H9 (cell line): Measurements from ENCODE around the gene CPSF6. TPM values are rescaled to one million over a fixed set of nuclear protein-coding genes. Genes with fewer than 3 reads are reported as not detected.

Source experiments
- DNase-seq: peaks from one replicate; pipeline ENCODE4 v3.0.0-alpha.2; 2017
- H2AFZ ChIP-seq: one replicate; pipeline ENCODE4 v1.6.1; 2013; ENCODE audit warnings: mild to moderate bottlenecking, low read length, control low read depth, moderate library complexity
- H2AK5ac ChIP-seq: 2 replicates; pipeline ENCODE4 v1.6.1; 2013; ENCODE audit warnings: low read length, control low read depth, mixed read lengths; ENCODE audit not compliant: insufficient read length
- H2BK120ac ChIP-seq: one replicate; pipeline ENCODE4 v1.6.1; 2013; ENCODE audit warnings: low read depth, mild to moderate bottlenecking, low read length, control low read depth, inconsistent platforms; ENCODE audit not compliant: poor library complexity, severe bottlenecking
- H2BK12ac ChIP-seq: 2 replicates; pipeline ENCODE4 v1.6.1; 2013; ENCODE audit warnings: low read length, control low read depth, mixed read lengths, low read depth; ENCODE audit not compliant: insufficient read length
- H2BK15ac ChIP-seq: 2 replicates; pipeline ENCODE4 v1.6.1; 2013; ENCODE audit warnings: low read depth, low read length, control low read depth
- H2BK20ac ChIP-seq: one replicate; pipeline ENCODE4 v1.6.1; 2013; ENCODE audit warnings: low read depth, mild to moderate bottlenecking, low read length, control low read depth, inconsistent platforms; ENCODE audit not compliant: poor library complexity, severe bottlenecking
- H2BK5ac ChIP-seq: 2 replicates; pipeline ENCODE4 v1.6.1; 2013; ENCODE audit warnings: low read length, control low read depth, mixed read lengths; ENCODE audit not compliant: insufficient read length
- H3K14ac ChIP-seq: 2 replicates; pipeline ENCODE4 v1.6.1; 2013; ENCODE audit warnings: low read length, control low read depth; ENCODE audit not compliant: insufficient read depth
- H3K18ac ChIP-seq: 2 replicates; pipeline ENCODE4 v1.6.1; 2013; ENCODE audit warnings: low read depth, mild to moderate bottlenecking, mixed read lengths, low read length, control low read depth; ENCODE audit not compliant: insufficient read length
- H3K23ac ChIP-seq: 2 replicates; pipeline ENCODE4 v1.6.1; 2013; ENCODE audit warnings: low read length, control low read depth, mixed read lengths, low read depth; ENCODE audit not compliant: insufficient read length
- H3K23me2 ChIP-seq: 2 replicates; pipeline ENCODE4 v1.6.1; 2013; ENCODE audit warnings: low read depth, mild to moderate bottlenecking, mixed read lengths, low read length, control low read depth; ENCODE audit not compliant: insufficient read length, poor library complexity, severe bottlenecking
- H3K27ac ChIP-seq: 2 replicates; pipeline ENCODE4 v1.5.1; 2013; ENCODE audit warnings: low read length, control low read depth, mixed read lengths, low read depth; ENCODE audit not compliant: insufficient read length
- H3K27me3 ChIP-seq: 2 replicates; pipeline ENCODE4 v1.6.1; 2013; ENCODE audit warnings: low read length, control low read depth, inconsistent platforms; ENCODE audit not compliant: insufficient read depth
- H3K4ac ChIP-seq: 2 replicates; pipeline ENCODE4 v1.6.1; 2013; ENCODE audit warnings: low read depth, mild to moderate bottlenecking, control low read depth, inconsistent platforms, low read length, moderate library complexity
- H3K4me1 ChIP-seq: 2 replicates; pipeline ENCODE4 v1.6.1; 2013; ENCODE audit warnings: low read length, control low read depth, inconsistent platforms; ENCODE audit not compliant: insufficient read depth
- H3K4me2 ChIP-seq: 2 replicates; pipeline ENCODE4 v1.6.1; 2013; ENCODE audit warnings: low read length, control low read depth, mixed read lengths; ENCODE audit not compliant: insufficient read length, insufficient read depth
- H3K56ac ChIP-seq: 2 replicates; pipeline ENCODE4 v1.6.1; 2013; ENCODE audit warnings: low read depth, mild to moderate bottlenecking, mixed read lengths, low read length, control low read depth; ENCODE audit not compliant: insufficient read length
- H3K79me1 ChIP-seq: 2 replicates; pipeline ENCODE4 v1.6.1; 2013; ENCODE audit warnings: low read depth, mild to moderate bottlenecking, moderate library complexity, low read length, control low read depth, inconsistent platforms; ENCODE audit not compliant: insufficient read depth, poor library complexity, severe bottlenecking
- H3K79me2 ChIP-seq: 2 replicates; pipeline ENCODE4 v1.6.1; 2013; ENCODE audit warnings: low read length, control low read depth, inconsistent platforms; ENCODE audit not compliant: insufficient read depth
- H3K9ac ChIP-seq: 2 replicates; pipeline ENCODE4 v1.6.1; 2013; ENCODE audit warnings: low read length, control low read depth, mixed read lengths; ENCODE audit not compliant: insufficient read length; ENCODE audit errors: extremely low read depth
- H3K9me3 ChIP-seq: one replicate; pipeline ENCODE4 v1.6.1; 2013; ENCODE audit warnings: low read depth, low read length, inconsistent platforms; ENCODE audit not compliant: control insufficient read depth
- H3T11ph ChIP-seq: one replicate; pipeline ENCODE4 v1.6.1; 2013; ENCODE audit warnings: mild to moderate bottlenecking, low read length, control low read depth, inconsistent platforms
- H4K20me1 ChIP-seq: one replicate; pipeline ENCODE4 v1.6.1; 2013; ENCODE audit not compliant: control insufficient read depth, insufficient read length, insufficient read depth
- H4K5ac ChIP-seq: 2 replicates; pipeline ENCODE4 v1.6.1; 2013; ENCODE audit warnings: low read depth, mild to moderate bottlenecking, mixed read lengths, low read length, control low read depth; ENCODE audit not compliant: insufficient read length
- H4K8ac ChIP-seq: replicated peaks from 2 replicates; pipeline ENCODE4 v1.6.1; 2013; ENCODE audit warnings: low read length, control low read depth, mixed read lengths, low read depth; ENCODE audit not compliant: insufficient read length
- H4K91ac ChIP-seq: 2 replicates; pipeline ENCODE4 v1.6.1; 2013; ENCODE audit warnings: low read depth, mild to moderate bottlenecking, moderate library complexity, mixed read lengths, low read length, control low read depth; ENCODE audit not compliant: insufficient read length
- H3K27ac Mint-ChIP-seq, 3 experiments: 2 replicates in 2 of 3; 3 replicates in 1 of 3; pipeline ENCODE4 v1.8.0; 2020 to 2021; ENCODE audit warnings: mixed read lengths in 3 of 3, mild to moderate bottlenecking in 1 of 3, moderate library complexity in 1 of 3
- H3K27me3 Mint-ChIP-seq: 2 replicates; pipeline ENCODE4 v1.8.0; 2021; ENCODE audit warnings: low read depth, mild to moderate bottlenecking, moderate library complexity, mixed read lengths
- H3K36me3 Mint-ChIP-seq, 3 experiments: 2 replicates in 2 of 3; 3 replicates in 1 of 3; pipeline ENCODE4 v1.8.0; 2020 to 2021; ENCODE audit warnings: low read depth in 3 of 3, mixed read lengths in 3 of 3; ENCODE audit not compliant: insufficient read depth in 1 of 3
- H3K4me1 Mint-ChIP-seq, 2 experiments: 2 replicates each; pipeline ENCODE4 v1.8.0; 2020; ENCODE audit warnings: mixed read lengths in 2 of 2
- H3K4me3 Mint-ChIP-seq, 2 experiments: 2 replicates in 1 of 2; 3 replicates in 1 of 2; pipeline ENCODE4 v1.8.0; 2020 to 2021; ENCODE audit warnings: mild to moderate bottlenecking in 2 of 2, mixed read lengths in 2 of 2, moderate library complexity in 1 of 2
- H3K9me3 Mint-ChIP-seq, 2 experiments: 2 replicates in 1 of 2; 3 replicates in 1 of 2; pipeline ENCODE4 v1.8.0; 2020; ENCODE audit warnings: mild to moderate bottlenecking in 2 of 2, mixed read lengths in 2 of 2, moderate library complexity in 1 of 2
- WGBS: extraction: QIAGEN DNeasy Blood & Tissue Kit; methylation state at CpG from one replicate; pipeline ENCODE4 v1.1.7; 2013; ENCODE audit warnings: missing lambda C conversion rate, low lambda C conversion rate, mixed read lengths; ENCODE audit not compliant: insufficient read length; ENCODE audit errors: extremely low coverage; 5-methylcytosine and 5-hydroxymethylcytosine counted together
- total RNA-seq: library from RNA; stranded (reverse); gene quantifications from 2 replicates; pipeline ENCODE4 v1.2.1, GENCODE V29; 2021
- TF ChIP-seq, protein P1 (sequence below): fragments of 200-600 bp; sonication (generic); conservative IDR thresholded peaks from 3 replicates; pipeline ENCODE4 v1.8.0; 2021; ENCODE audit warnings: antibody characterized with exemption, mild to moderate bottlenecking

The CPSF6 gene
- total RNA-seq, 1 experiment from 2014 or later, result 183 TPM

DNA sequence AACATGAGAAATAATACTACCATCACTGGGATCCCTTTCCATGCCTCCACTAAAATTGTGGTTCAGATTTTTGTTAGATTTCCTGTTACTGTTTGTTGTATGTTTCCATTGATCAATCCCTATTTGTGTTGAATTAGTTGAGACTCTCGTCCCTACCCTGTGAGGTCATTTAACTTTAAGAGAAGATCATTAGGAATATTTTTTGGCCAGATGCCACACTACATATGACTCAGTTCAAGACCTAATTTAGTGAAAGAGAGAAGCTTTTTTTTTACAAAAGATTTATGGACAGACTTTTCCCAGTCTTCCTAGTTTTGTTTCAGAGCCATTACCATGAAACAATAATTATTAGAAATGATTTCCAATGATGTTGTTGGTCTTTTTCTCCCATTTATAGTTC, 35.5 kb downstream of the CPSF6 start:
- TF ChIP-seq, protein P1, sequence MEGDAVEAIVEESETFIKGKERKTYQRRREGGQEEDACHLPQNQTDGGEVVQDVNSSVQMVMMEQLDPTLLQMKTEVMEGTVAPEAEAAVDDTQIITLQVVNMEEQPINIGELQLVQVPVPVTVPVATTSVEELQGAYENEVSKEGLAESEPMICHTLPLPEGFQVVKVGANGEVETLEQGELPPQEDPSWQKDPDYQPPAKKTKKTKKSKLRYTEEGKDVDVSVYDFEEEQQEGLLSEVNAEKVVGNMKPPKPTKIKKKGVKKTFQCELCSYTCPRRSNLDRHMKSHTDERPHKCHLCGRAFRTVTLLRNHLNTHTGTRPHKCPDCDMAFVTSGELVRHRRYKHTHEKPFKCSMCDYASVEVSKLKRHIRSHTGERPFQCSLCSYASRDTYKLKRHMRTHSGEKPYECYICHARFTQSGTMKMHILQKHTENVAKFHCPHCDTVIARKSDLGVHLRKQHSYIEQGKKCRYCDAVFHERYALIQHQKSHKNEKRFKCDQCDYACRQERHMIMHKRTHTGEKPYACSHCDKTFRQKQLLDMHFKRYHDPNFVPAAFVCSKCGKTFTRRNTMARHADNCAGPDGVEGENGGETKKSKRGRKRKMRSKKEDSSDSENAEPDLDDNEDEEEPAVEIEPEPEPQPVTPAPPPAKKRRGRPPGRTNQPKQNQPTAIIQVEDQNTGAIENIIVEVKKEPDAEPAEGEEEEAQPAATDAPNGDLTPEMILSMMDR, result no peak
- Histone ChIP-seq H2BK120ac (no peak overlapping the region), H2BK15ac (no peak overlapping the region), H3K14ac (no peak overlapping the region), H3K79me2 (no peaks in the 10 kb centered on the region), H4K20me1 (peaks cover 2% of the 10 kb centered on the region), H3K79me1 (no peaks in the 10 kb centered on the region), H3K9ac (no peak overlapping the region), H4K91ac (no peak overlapping the region), H3K23me2 (no peaks in the 10 kb centered on the region), H3K4me2 (no peak overlapping the region), H3K18ac (no peak overlapping the region), H2BK5ac (no peak overlapping the region), H3K4ac (no peak overlapping the region), H3K27me3 (no peaks in the 10 kb centered on the region), H4K5ac (no peak overlapping the region), H2AFZ (no peak overlapping the region), H2BK20ac (no peak overlapping the region), H3K23ac (no peak overlapping the region), H3K27ac (no peak overlapping the region), H3T11ph (no peak overlapping the region), H4K8ac (no peak overlapping the region), H3K9me3 (no peaks in the 10 kb centered on the region), H3K56ac (no peak overlapping the region), H2AK5ac (no peak overlapping the region), H2BK12ac (no peak overlapping the region), H3K4me1 (no peaks in the 10 kb centered on the region)
- Mint-ChIP-seq H3K4me1 (peaks cover 0 to 3% of the 10 kb centered on the region in 2 experiments; a peak in 1 of 4 replicates), H3K4me3 (no peak overlapping the region), H3K27ac (peak overlapping the region in 1 of 3 experiments; percentile 19; a peak in 1 of 7 replicates), H3K9me3 (no peaks in the 10 kb centered on the region), H3K27me3 (no peaks in the 10 kb centered on the region), H3K36me3 (peaks cover 0 to 27% (median 18%) of the 10 kb centered on the region in 3 experiments; a peak in 5 of 7 replicates)
- DNase-seq, result no peak
- WGBS, result no CpG with 5 or more reads among the region's 1 CpG
